GM21447 (cell line): ENCODE data around the gene DAGLB.

Experiments
- ATAC-seq: cut with Tn5 transposase; IDR thresholded peaks from one replicate; pipeline ENCODE4 v1.9.1; 2021; ENCODE audit not compliant: unreplicated experiment

The DAGLB gene

GRCh38 chr7:6433784-6434615 is 13.8 kb downstream of the DAGLB start:
- no peak for ATAC-seq

DNA sequence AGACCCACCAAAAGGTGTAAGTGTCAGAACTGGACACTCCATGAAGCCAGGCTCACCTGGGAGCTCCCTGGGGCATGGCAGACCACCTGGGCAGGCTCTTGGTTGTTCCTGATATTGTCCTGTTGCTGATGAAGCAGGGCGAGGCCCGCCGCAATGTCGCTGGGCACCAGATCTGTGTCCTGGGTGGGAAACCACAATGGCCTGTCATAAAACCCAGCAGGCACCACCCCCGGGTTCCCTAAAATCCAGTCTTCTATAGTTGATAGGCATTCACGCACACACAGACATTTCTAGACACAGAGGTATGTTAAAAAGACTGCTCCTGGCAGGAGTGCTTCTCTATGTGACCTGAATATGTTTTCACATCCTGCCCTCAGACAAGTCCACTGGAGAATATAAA is 15.0 kb downstream of the DAGLB start:
- no peak for ATAC-seq

- no peak for ATAC-seq
Measured at GRCh38 chr7:6430974-6431373, 16.8 kb downstream of the DAGLB start.

GRCh38 chr7:6430271-6430940 is 17.3 kb downstream of the DAGLB start:
- no peak for ATAC-seq

- no peak for ATAC-seq
Measured at GRCh38 chr7:6425948-6426347, 21.8 kb downstream of the DAGLB start.

- ATAC-seq, result no peak
Measured at GRCh38 chr7:6423942-6424701, 23.6 kb downstream of the DAGLB start.

GRCh38 chr7:6422926-6423632 is 24.7 kb downstream of the DAGLB start:
- ATAC-seq, result no peak

GRCh38 chr7:6422095-6422494 is 25.7 kb downstream of the DAGLB start:
- ATAC-seq, result no peak

GRCh38 chr7:6420680-6421079 is 27.1 kb downstream of the DAGLB start:
- no peak for ATAC-seq

GRCh38 chr7:6419310-6419773 is 28.4 kb downstream of the DAGLB start:
- ATAC-seq, result no peak

DNA sequence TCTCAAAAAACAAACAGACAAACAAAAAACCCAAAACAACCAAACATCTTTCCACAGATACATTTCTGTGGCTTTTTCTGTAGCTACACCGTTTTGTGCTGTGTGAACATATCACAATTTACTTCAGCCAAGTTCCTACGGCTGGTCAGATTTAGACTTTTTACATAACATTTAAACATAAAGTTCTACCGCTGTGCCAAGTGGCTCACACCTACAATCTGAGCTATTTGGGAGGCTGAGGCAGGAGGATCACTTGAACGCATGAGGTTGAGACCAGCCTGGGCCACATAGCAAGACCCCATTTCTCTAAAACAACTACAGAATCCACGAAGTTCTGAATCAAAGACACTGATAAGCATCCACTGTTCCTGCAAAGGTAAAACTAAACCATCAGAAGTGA is 30.3 kb downstream of the DAGLB start:
- ATAC-seq, result no peak

- ATAC-seq, result no peak
Measured at GRCh38 chr7:6416516-6417145, 31.1 kb downstream of the DAGLB start.

GRCh38 chr7:6413637-6414036 is 34.1 kb downstream of the DAGLB start:
- no peak for ATAC-seq

DNA sequence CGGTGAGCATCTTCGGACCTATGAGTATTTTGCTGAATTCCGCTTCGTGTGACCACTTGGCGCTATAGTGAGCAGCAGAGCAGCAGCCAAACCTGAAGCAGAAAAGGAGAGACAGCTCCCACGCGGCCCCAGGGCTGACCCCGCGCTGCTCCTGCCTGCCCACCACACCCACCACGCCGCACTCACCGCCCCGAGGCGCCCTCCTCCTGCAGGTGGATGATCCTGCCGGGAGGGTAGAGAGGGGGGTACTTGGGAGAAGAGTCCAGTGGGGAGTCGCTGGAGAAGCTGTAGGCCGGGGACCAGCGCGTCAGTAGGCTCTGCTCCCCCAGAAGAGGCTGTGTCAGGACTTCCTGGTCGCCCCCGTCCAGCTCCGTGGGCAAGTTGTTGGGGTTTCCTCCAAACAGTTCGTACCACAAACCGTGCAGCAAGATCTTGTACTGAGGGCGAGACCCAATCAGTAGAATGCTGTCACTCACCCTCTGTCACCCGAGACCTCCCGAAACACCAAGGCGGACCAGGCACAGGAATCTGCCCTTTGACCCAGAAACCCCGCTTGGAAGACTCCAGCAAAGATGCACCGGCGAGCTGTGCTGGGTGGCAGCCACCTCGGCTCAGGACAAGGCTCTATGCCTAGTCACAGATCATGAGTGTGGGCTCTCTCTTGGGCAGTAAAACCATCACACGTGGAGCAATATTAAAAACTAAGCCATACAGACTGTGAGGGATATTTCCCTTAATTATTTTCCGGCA is 37.6 kb downstream of the DAGLB start:
- no peak for ATAC-seq

GRCh38 chr7:6409091-6409490 is 38.7 kb downstream of the DAGLB start:
- ATAC-seq, result no peak

DNA sequence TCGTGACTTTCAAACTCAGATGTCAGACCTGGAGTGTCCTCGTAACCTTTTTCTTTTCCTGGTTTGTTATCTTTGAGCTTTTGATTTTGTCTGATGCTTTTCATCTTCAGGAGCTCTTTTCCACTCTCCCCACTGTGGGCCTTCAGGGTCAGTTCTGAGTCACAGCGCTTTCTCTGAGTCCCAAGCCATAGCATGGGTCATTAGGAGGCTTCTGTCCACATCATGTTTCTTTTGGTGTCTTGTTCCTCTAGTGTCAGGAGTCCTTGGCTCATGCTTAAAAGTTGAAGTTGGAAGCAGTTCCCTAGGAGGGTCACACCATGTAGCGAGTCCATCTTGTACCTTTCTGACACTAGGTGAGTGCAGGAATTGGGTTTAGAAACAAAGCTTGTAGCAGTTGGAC is 40.3 kb downstream of the DAGLB start:
- no peak for ATAC-seq

- ATAC-seq, result no peak
Measured at GRCh38 chr7:6406121-6406520, 41.6 kb downstream of the DAGLB start.

DNA sequence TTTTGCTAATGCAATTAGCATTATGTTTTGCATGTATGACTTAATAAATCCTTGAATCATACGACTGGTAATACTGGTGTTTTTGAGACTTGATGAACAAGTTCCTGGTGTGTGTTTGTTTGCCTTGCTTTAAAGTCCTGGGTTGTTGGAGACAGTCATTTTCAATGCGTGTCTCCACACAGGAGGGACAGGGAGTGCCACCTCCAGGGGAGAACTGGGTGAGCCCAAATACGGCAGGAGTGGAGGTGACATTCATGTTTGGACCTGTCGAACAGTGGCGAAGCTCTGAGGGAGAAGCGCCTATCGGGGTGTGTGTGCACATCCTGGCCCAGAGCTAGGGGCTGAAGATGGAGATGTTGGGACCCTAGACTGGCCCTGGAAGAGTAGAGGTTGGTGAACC is 43.8 kb downstream of the DAGLB start:
- ATAC-seq, result no peak

DNA sequence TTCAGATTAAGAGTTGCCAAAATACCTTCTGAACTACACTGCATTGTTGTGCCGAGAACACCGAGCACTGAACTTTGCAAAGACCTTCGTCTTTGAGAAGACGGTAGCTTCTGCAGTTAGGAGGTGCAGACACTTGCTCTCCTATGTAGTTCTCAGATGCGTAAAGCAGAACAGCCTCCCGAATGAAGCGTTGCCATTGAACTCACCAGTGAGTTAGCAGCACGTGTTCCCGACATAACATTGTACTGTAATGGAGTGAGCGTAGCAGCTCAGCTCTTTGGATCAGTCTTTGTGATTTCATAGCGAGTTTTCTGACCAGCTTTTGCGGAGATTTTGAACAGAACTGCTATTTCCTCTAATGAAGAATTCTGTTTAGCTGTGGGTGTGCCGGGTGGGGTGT is 45.0 kb downstream of the DAGLB start:
- ATAC-seq, result no peak

DNA sequence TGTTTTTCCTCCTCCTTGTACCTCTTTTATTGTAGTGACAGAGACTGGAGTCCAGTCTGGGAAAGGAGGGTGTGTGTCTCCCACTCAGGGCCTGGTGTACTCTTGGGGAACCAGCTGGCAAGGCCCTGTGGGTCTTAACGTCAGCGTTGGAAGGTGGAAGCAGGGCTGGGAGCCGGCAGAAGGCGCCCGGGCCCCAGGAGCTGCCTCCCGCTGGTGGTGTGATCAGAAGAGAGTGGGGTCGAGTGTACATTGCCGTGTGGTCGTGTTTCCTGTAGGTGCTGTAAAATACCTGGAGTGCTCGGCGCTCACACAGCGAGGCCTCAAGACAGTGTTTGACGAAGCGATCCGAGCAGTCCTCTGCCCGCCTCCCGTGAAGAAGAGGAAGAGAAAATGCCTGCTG is 45.7 kb downstream of the DAGLB start:
- no peak for ATAC-seq
